ENCODE data around the gene PCF11.

GRCh38 chr11:83116015-83116641, 40.8 kb upstream of the PCF11 start:
- TF ChIP-seq CTCF (conservative IDR thresholded peaks at IDR 0.05; ENCODE audit: low read depth, low read length) (no peak), EZH2 (IDR thresholded peaks at IDR 0.05; ENCODE audit: borderline replicate concordance, low read depth, low read length, poor library complexity, severe bottlenecking) (no peak)
